Lower lobe of right lung (tissue), 2 donors: ENCODE measurements around the gene ALS2. TPM values are rescaled to one million over a fixed set of nuclear protein-coding genes. Genes with fewer than 3 reads are reported as not detected.

Source experiments
- ATAC-seq, 2 donors: fragments of 200-7000 bp; cut with Tn5 transposase; one replicate each; pipeline ENCODE4 v1.9.1; 2020 to 2022; ENCODE audit warnings: mild to moderate bottlenecking in 2 of 2, moderate library complexity in 2 of 2
- DNase-seq: peaks from one replicate; pipeline ENCODE4 v3.0.0-alpha.2; 2020
- H3K27ac ChIP-seq: fragments of 200-600 bp; one replicate; pipeline ENCODE4 v1.8.0; 2022
- H3K27me3 ChIP-seq: fragments of 200-600 bp; one replicate; pipeline ENCODE4 v1.8.0; 2022; ENCODE audit warnings: low read depth
- H3K36me3 ChIP-seq: fragments of 200-600 bp; one replicate; pipeline ENCODE4 v1.8.0; 2022; ENCODE audit warnings: mild to moderate bottlenecking
- H3K4me1 ChIP-seq: fragments of 200-600 bp; one replicate; pipeline ENCODE4 v1.8.0; 2022
- H3K4me3 ChIP-seq: fragments of 200-600 bp; one replicate; pipeline ENCODE4 v1.8.0; 2022; ENCODE audit warnings: mild to moderate bottlenecking
- H3K9me3 ChIP-seq: fragments of 200-600 bp; one replicate; pipeline ENCODE4 v1.8.0; 2022
- CTCF ChIP-seq: fragments of 200-600 bp; IDR thresholded peaks from one replicate; pipeline ENCODE4 v1.8.0; 2022; ENCODE audit warnings: antibody characterized with exemption, mild to moderate bottlenecking
- intact Hi-C: fragments of 100-400 bp; cut with DNase I; formaldehyde crosslinking; loops from one replicate; pipeline ENCODE4 v1.11.0; 2022
- total RNA-seq: library from RNA; stranded (reverse); fragmentation: NEBNext Ultra II Directional; extraction: Animal tissue kit (Norgen Biotek cat#: 25700); gene quantifications from one replicate; pipeline ENCODE4 v1.2.1, GENCODE V29; 2021
- donor health status: DM: no; HTN: yes; CAD: no; lungs with severe emphysema.

ALS2 gene
- total RNA-seq, 1 donor from 2014 or later, result 24.7 TPM

- peaks cover 38% of the 10 kb centered on the region for H3K36me3 ChIP-seq
- no peaks in the 10 kb centered on the region for H3K4me1 ChIP-seq
- no peaks in the 10 kb centered on the region for H3K9me3 ChIP-seq
- no peak overlapping the region for H3K27ac ChIP-seq
- no peak for ATAC-seq
- H3K27me3 ChIP-seq, result no peaks in the 10 kb centered on the region
- no peak overlapping the region for H3K4me3 ChIP-seq
- TF ChIP-seq CTCF, result no peak
- no peak for DNase-seq
- intact Hi-C loops, result no loop called here
These were observed 25.9 kb downstream of the ALS2 start for GRCh38 chr2:201754717-201755415.

- Histone ChIP-seq H3K27ac (no peak overlapping the region), H3K36me3 (peaks cover 45% of the 10 kb centered on the region), H3K27me3 (no peaks in the 10 kb centered on the region), H3K9me3 (no peaks in the 10 kb centered on the region), H3K4me3 (no peak overlapping the region), H3K4me1 (no peaks in the 10 kb centered on the region)
- no peak for TF ChIP-seq CTCF
- DNase-seq, result no peak
- intact Hi-C loops, result no loop called here
- ATAC-seq, result no peak
These were observed 29.2 kb downstream of the ALS2 start for GRCh38 chr2:201751566-201751965.

- intact Hi-C loops, result no loop called here
These were observed 34.2 kb downstream of the ALS2 start for GRCh38 chr2:201746551-201746950.

GRCh38 chr2:201735486-201735885, 45.2 kb downstream of the ALS2 start:
- TF ChIP-seq CTCF, result no peak
- H3K9me3 ChIP-seq, result peaks cover 10% of the 10 kb centered on the region
- intact Hi-C loops, result no loop called here
- no peak for ATAC-seq
- no peak for DNase-seq
- H3K4me3 ChIP-seq, result no peak overlapping the region
- no peaks in the 10 kb centered on the region for H3K27me3 ChIP-seq
- peaks cover 77% of the 10 kb centered on the region for H3K36me3 ChIP-seq
- no peak overlapping the region for H3K27ac ChIP-seq
- H3K4me1 ChIP-seq, result no peaks in the 10 kb centered on the region

More at GRCh38 chr2:201746551-201746950, 34.2 kb downstream of the ALS2 start:
- Histone ChIP-seq H3K4me3 (no peak overlapping the region), H3K36me3 (peaks cover 67% of the 10 kb centered on the region), H3K9me3 (no peaks in the 10 kb centered on the region), H3K27me3 (no peaks in the 10 kb centered on the region), H3K27ac (no peak overlapping the region), H3K4me1 (no peaks in the 10 kb centered on the region)
- DNase-seq (no peak), ATAC-seq (no peak)
- TF ChIP-seq CTCF, result no peak

- no peak for TF ChIP-seq CTCF
- DNase-seq (no peak), ATAC-seq (no peak)
- H3K4me3 ChIP-seq, result no peak overlapping the region
- no peak overlapping the region for H3K27ac ChIP-seq
- peaks cover 10% of the 10 kb centered on the region for H3K9me3 ChIP-seq
- intact Hi-C loops, result no loop called here
- H3K27me3 ChIP-seq, result no peaks in the 10 kb centered on the region
- H3K4me1 ChIP-seq, result no peaks in the 10 kb centered on the region
- peaks cover 79% of the 10 kb centered on the region for H3K36me3 ChIP-seq
These were observed 46.6 kb downstream of the ALS2 start for GRCh38 chr2:201734111-201734510.
